NB4 (cell line): ENCODE measurements around the gene C5orf63.

Source experiments
- CTCF ChIP-seq: IDR thresholded peaks from one replicate; pipeline ENCODE4 v1.5.1; 2012; ENCODE audit warnings: low read depth, low read length
- MAX ChIP-seq: IDR thresholded peaks from 2 replicates; pipeline ENCODE4 v1.6.1; 2011; ENCODE audit warnings: low read depth, low read length
- POLR2A ChIP-seq: IDR thresholded peaks from 2 replicates; pipeline ENCODE4 v1.6.1; 2011; ENCODE audit warnings: mild to moderate bottlenecking; ENCODE audit not compliant: insufficient read length; ENCODE audit errors: extremely low read depth

GRCh38 chr5:127022846-127023245, 50.5 kb downstream of the C5orf63 start:
- TF ChIP-seq CTCF, result no peak
- TF ChIP-seq POLR2A, result no peak
- TF ChIP-seq MAX, result no peak
